GM18873 (cell line): ENCODE measurements around the gene UQCC3.
"Not testable (repeated sequence)": the region's sequence is repeated elsewhere in the genome, so short reads cannot be mapped to it uniquely, and the experiment has no call there.

Experiments
- ATAC-seq: cut with Tn5 transposase; IDR thresholded peaks from one replicate; pipeline ENCODE4 v1.9.1; 2021; ENCODE audit warnings: mild to moderate bottlenecking, moderate library complexity, moderate number of reproducible peaks; ENCODE audit not compliant: unreplicated experiment, low FRiP score

Gene UQCC3, protein sequence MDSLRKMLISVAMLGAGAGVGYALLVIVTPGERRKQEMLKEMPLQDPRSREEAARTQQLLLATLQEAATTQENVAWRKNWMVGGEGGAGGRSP

DNA sequence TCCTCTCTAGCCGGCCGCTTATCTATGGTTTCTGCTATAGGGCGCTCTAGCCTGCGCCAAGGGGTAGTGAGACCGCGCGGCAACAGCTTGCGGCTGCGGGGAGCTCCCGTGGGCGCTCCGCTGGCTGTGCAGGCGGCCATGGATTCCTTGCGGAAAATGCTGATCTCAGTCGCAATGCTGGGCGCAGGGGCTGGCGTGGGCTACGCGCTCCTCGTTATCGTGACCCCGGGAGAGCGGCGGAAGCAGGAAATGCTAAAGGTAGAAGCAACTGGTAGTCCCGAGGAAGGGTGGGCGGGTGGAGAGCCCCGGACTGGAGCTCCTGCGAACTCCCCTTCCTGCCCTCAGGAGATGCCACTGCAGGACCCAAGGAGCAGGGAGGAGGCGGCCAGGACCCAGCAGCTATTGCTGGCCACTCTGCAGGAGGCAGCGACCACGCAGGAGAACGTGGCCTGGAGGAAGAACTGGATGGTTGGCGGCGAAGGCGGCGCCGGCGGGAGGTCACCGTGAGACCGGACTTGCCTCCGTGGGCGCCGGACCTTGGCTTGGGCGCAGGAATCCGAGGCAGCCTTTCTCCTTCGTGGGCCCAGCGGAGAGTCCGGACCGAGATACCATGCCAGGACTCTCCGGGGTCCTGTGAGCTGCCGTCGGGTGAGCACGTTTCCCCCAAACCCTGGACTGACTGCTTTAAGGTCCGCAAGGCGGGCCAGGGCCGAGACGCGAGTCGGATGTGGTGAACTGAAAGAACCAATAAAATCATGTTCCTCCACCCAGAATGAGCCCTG, at the start of gene UQCC3, which contains the start of gene LBHD1:
Gene UQCC3, plus strand, starts transcription at position 66 of the 782 bp plus-strand sequence. Its CDS starts 73 bp downstream, at position 139.
Gene LBHD1, minus strand, starts transcription at position 660 of the 782 bp plus-strand sequence. CDS start 2,236 bp downstream, outside the sequence.
- ATAC-seq = no peak

- no peak for ATAC-seq
Measured at GRCh38 chr11:62622476-62623089, 48.9 kb upstream of the UQCC3 start.

DNA sequence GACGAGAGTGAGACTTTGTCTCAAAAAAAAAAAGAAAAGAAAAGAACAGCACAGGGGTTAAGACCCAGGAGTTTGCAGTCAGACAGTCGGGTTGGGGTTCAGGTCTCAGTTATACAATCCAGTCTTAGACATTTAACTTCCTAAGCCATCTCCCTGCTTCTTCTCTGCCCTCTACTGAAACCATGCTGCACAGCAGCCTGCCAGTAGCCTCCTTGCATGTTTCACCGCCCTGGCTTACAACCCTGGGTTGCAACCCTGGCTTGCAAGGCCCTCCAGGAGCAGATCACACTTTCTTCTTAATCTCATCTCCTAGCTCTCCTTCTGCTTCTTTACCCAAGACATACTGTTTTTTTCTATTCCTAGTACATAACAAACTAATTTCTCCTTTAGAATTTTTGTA, 43.8 kb upstream of the UQCC3 start:
- ATAC-seq = no peak

DNA sequence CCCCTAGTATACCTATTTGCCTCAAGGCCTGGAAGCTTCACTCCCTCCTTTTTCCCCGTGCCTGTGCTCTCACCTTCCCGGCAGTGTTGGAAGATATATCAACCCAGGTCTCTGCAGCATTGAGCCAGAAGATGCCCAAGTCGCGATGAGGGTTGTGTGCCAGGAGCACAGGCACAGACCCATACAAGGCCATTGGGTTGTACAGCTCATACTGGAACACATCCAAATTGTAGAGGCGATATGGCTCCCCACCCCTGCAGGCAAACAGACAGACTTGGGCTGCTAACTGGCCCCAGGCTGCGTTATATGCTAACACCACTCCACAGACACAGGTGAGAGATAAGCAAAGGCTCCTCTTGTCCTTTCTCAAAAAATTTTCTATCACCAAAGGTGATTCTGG, 39.0 kb upstream of the UQCC3 start:
- ATAC-seq = no peak

- ATAC-seq = no peak
Measured at GRCh38 chr11:62644220-62644619, 27.3 kb upstream of the UQCC3 start.

- no peak for ATAC-seq
Measured at GRCh38 chr11:62645671-62645945, 25.9 kb upstream of the UQCC3 start.

DNA sequence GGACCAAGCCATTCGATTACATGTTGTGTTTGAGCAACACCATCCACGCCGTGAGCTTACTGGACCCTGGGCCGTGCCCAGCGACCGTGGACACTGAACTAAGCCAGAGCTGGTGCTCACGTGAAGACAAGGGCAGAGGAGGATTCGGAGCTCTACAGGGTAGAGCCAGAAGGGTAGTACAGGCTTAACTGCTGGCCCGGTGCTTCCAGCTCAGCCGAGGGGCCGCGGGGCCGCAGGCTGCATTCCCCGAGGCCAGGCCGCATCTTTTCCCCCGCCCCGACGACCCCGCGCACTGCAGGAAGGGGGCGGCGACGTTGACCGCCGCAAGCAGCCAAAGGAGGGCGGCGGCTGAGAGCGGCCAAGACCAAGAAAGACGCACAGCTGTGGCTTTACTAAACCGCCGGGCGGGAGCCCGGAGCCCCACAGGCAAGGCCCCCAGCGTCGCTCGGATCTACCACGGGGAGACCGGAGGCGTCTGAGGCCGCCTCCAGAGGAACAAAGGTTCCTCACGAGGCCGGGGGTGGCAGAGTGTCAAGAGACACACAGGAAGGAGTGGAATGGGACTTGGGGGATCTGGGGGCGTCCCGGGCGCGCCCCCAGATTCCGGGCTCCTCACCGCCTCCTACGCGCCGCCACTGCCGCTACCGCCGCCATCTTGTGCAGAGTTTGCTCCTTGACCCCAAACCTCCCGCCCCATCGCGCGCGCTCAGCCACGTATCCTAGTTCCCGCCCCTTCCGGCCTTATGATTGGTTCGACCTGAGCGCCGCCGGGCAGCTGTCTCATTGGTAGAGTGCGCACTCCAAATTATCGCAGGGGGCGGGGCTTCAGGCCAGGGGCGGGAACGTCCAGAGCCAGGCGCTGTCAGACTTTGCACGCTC, 25.3 kb upstream of the UQCC3 start, which contains the start of gene GANAB:
Gene GANAB, minus strand, starts transcription at position 668 of the 879 bp plus-strand sequence. Its CDS starts 14 bp downstream, at position 654.
- ATAC-seq = peak; percentile 71

- no peak for ATAC-seq
Measured at GRCh38 chr11:62646825-62647608, 24.5 kb upstream of the UQCC3 start.

GRCh38 chr11:62647609-62648005, 23.9 kb upstream of the UQCC3 start:
- ATAC-seq = no peak

DNA sequence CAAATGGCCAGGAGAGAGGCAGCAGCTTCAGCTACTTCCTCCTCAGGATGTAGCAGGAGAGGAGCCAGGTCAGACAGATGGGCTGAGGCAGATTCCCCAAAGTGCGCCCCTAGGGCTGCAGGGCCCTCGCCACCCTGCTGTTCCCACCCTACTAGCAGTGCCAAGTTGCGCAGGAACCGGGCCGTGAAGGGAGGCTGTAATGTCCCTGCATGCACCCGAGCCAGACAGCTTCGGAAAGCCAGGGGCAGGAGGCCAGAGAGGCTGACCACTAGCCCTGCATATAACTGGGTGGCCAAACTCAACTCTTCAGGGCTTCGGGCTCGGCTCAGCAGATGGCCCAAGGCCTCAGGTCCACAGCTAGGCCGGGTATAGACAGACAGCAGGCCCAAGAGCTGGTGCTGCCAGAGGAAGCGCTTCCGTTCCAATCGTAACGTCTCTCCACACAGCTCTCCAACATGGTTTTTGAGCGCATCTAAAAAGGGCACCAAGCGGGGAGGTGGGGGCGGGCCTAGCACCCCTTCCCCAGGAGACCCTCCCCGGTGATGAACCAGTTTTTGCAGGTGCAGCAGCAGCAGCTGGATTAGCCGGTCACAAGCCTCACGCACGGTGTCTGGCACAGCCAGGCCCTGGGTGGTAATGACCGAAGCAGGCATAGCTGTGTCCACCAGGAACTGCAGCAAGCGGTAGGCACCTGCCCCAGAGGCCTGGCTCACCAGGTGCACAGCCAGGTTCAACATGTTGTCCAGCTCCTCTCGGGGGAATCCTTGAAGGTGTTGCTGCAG, 23.1 kb upstream of the UQCC3 start:
- ATAC-seq = no peak

DNA sequence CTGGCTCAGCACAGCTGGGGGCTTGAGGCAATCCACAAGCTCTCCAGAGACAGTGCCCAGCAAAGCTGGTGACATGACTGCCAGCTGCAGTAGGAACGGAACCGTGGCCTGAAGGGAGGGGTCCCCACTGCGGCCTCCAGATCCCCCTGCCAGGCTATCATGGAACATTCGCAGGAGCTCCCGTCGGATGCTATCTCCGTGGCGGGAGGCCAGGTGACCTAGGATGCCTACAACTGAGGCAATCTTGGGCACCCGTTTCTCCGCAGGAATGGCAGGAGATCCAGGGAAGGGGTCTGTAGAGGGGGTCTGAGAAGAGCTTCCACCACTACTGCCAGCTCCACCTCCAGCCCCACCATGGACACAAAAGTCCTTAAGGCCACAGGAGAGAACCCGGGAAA, 22.5 kb upstream of the UQCC3 start:
- ATAC-seq = no peak

GRCh38 chr11:62649486-62649885, 22.0 kb upstream of the UQCC3 start:
- no peak for ATAC-seq

DNA sequence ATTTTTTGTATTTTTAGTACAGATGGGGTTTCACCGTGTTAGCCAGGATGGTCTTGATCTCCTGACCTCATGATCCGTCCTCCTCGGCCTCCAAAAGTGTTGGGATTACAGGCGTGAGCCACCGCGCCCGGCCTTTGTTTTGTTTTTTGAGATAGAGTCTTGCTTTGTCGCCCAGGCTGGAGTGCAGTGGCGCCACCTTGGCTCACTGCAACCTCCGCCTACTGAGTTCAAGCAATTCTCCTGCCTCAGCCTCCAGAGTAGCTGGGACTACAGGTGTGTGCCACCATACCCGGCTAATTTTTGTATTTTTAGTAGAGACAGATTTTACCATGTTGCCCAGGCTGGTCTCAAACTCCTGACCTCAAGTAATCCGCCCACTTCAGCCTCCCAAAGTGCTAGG, 21.2 kb upstream of the UQCC3 start:
- ATAC-seq = not testable (repeated sequence)

DNA sequence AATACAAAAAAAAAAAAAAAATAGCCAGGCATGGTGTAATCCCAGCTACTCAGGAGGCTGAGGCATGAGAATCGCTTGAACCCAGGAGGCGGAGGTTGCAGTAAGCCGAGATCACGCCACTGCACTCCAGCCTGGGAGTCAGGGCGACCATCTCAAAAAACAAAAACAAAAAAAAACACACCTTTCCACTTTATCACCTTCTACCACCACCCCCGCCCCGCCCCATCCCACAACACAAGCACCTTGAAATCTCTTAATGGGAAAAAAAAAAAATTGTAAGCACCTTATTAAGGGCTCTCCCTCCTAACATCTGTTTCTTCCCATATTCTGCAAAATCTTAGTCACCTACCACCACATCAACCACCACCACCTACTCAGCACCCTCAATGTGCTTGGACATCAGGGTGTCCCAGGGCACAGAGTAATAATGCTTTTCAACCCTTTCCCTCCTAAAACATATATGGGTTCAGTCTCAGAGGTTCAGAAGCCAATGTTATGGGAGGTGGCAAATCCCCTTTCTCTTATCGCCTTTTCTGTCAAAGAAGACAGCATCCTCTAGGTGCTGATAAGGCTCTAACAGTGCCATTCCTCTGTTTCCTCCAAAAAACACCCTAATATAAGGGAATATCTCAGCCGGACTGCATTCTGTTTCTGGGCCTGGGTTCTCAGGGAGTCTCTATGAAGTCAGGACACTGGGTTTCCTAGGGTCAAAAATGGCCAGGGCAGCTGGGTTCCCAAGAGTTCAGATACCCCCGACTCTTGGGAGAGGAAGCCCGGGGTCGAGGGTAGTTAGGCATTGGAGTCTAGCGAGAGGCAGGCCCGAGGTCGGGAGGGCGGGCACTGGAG, 19.1 kb upstream of the UQCC3 start:
- no peak for ATAC-seq

DNA sequence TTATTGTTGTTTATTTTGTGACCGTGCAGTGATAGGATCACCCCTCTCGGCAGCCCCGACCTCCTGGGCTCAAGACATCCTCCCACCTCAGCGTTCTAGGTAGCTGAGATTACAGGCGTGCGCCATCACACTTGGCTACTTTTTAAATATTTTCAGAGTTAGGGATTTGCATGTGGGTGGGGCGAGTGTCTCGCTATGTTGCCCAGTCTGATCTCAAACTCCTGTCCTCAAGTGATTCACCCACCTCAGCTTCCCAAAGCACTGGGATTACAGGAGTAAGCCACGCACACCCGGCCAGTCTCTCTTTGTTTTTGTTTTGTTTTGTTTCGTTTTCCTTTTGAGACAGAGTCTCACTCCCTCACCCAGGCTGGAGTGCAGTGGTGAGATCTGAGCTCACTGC, 17.2 kb upstream of the UQCC3 start:
- no peak for ATAC-seq

DNA sequence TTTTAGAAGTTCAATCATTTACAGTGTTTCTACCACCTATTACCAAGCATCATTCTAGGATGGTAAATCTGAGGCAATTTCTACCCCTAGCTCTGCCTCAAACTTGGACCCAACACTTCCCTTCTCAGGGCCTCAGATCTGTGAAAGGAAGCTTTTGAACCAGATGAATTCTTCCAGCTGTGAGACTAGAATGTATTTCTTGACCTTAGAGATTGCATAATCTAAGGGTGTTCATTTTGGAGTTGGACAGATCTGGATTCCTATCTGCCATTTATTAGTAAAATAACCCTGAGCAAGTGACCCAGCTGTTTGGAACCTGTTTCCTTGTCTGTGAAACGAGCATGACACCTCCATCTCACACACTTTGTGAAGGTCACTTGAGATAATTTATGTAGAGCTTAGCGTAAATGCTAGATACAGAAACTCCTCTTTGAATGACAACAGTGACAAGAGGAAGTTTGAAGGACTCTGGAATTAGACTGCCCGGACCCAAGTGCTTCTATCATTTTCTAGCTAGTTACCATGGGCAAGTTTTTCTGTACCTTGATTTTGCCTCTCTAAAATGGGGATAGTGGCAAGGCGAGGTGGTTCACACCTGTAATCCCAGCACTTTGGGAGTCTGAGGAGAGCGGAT, 14.6 kb upstream of the UQCC3 start:
- no peak for ATAC-seq

GRCh38 chr11:62664405-62665074, 6.9 kb upstream of the UQCC3 start:
- peak; percentile 12 for ATAC-seq
